GM12892 (cell line): ENCODE measurements around the gene CPA3.

ENCODE experiments used
- POLR2A ChIP-seq: IDR thresholded peaks from 2 replicates; pipeline ENCODE4 v1.6.1; 2011; ENCODE audit warnings: low read depth, low read length, control low read depth
- POLR2AphosphoS5 ChIP-seq: IDR thresholded peaks from 2 replicates; pipeline ENCODE4 v1.6.1; 2011; ENCODE audit warnings: low read depth, low read length, control low read depth
- TAF1 ChIP-seq: IDR thresholded peaks from 2 replicates; pipeline ENCODE4 v1.6.1; 2011; ENCODE audit warnings: low read depth, mild to moderate bottlenecking, control low read depth, low read length, borderline replicate concordance

DNA sequence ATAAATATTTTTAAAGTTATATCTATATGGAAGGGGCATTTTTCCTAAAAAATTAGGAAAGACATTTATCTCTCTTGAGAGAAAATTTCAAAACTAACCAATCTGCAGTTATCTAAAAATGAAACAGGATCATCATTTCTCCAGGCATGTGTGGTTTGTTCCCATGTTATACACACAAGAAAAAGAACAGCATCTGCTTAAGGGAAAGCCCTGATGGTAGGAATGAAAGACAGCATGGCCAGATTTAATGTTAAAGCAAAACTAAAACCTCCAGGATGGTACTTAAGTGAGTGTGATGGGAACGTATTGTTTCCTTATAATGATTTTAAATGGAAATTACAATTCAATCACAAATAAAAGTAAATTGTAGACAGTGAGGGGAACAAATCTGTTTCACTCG, 80.0 kb downstream of the CPA3 start:
- TF ChIP-seq POLR2A (no peak), TAF1 (no peak), POLR2AphosphoS5 (no peak)
